ENCODE measurements around the gene CD59. TPM values are rescaled to one million over a fixed set of nuclear protein-coding genes. Genes with fewer than 3 reads are reported as not detected.
A peak's percentile ranks its signal among the peaks of the same experiment; 100 is the strongest.

Gene CD59
- total and polyA plus RNA-seq, 2 of the 4 experiments (the other 2 are of a cell fraction): 765 to 1,140 TPM

DNA sequence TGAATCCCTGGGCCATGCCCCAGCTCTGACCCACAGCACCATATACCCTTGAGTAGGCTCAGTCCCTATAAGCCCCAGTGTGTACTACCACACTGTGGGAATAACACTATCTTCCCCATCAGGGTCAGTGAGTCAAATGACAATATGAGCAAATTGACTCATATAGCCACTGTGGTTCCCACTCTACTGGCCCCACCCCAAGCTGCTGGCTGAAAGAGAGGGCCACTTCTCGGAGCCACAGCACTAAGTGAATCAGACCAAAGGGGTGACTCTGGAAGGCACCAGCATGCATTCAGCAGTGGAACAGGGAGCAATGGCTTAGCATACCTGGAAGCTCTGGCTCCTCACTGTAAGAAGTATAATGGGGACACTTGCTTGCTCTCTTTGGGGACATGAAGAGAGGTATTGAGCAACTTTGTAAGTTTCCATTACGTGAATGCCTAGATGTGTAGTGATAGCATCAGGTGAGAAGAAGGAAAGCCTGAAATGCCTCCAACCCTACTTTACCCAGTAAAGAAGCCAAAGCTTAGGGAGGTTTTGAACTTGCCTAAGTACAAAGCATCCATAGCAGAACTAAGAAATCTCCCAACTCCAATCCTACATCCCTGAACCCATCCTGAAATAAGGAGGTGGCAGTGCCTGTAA is 13.5 kb downstream of the CD59 start:
- peak overlapping the region; percentile 86 for H4K91ac ChIP-seq (ENCODE audit: insufficient read depth, low read depth, low read length)
- H3K9ac ChIP-seq (ENCODE audit: low read depth, low read length): no peak overlapping the region
- peak overlapping the region; percentile 86 for H3K14ac ChIP-seq (replicated peaks; ENCODE audit: low read depth, low read length)
- H2BK5ac ChIP-seq (ENCODE audit: low read depth, low read length, poor library complexity, severe bottlenecking): peak overlapping the region; percentile 74
- CTCF ChIA-PET: interaction anchor here (0.8 kb wide), 1 partner anchor 579 kb away, joined by 3 read pairs; no protein-coding TSS in a partner anchor
- TF ChIP-seq MXI1 (IDR thresholded peaks at IDR 0.05; ENCODE audit: borderline replicate concordance, low read depth, low read length) (no peak), FOS (IDR thresholded peaks at IDR 0.05; ENCODE audit: low read depth, low read length) (peak; percentile 25; the same call in 1 of the 2 replicates), RCOR1 (IDR thresholded peaks at IDR 0.05; ENCODE audit: insufficient replicate concordance, low read length) (peak; percentile 41), POLR2A (IDR thresholded peaks at IDR 0.05; ENCODE audit: low read depth, low read length) (peak; percentile 58; the same call in 1 of the 2 replicates), MAFK (IDR thresholded peaks at IDR 0.05; ENCODE audit: low read depth, low read length) (no peak), CEBPB (IDR thresholded peaks at IDR 0.05; ENCODE audit: low read depth, low read length) (peak; percentile 71)
- peak overlapping the region; percentile 83 for H2BK120ac ChIP-seq (ENCODE audit: low read depth, low read length)
- H2AK5ac ChIP-seq (ENCODE audit: low read depth, low read length): peak overlapping the region; percentile 98
- peak overlapping the region; percentile 22; the same call in 1 of the 2 replicates for H3K4me2 ChIP-seq (ENCODE audit: low read depth, low read length)
- peaks cover 25 to 71% of the 10 kb centered on the region in 2 experiments; a peak in 3 of 4 replicates for H3K79me1 ChIP-seq (ENCODE audit: low read depth in 1 of 2, low read length in 2 of 2)
- peak; percentile 18 for ATAC-seq (ENCODE audit: low read depth)
- BruUV-seq (replicated peaks): no TSS peak
- peak; percentile 80 for DNase-seq
- peak overlapping the region; percentile 33 for H4K5ac ChIP-seq (ENCODE audit: low read depth, low read length)
- H2AK9ac ChIP-seq (replicated peaks; ENCODE audit: low read depth, low read length, poor library complexity): peak overlapping the region; percentile 51
- peak overlapping the region; percentile 81 for H3K4ac ChIP-seq (ENCODE audit: low read depth, low read length)
- H2BK15ac ChIP-seq (ENCODE audit: low read depth, low read length): peak overlapping the region; percentile 91; the same call in 2 of the 3 replicates
- no peak overlapping the region for H2AFZ ChIP-seq (replicated peaks; ENCODE audit: low read length, poor library complexity)
- dilution Hi-C loops (cut with HindIII; ENCODE audit: low sequenced_read_pairs, unreplicated experiment): no loop called here
- no CpG with 5 or more reads among the region's 2 CpGs for WGBS, 2 experiments (ENCODE audit: extremely low coverage in 2 of 2, insufficient read length in 1 of 2)
- intact Hi-C loops (cut with micrococcal nuclease): no loop called here
- peak overlapping the region; percentile 27; the same call in 1 of the 2 replicates for H3K56ac ChIP-seq (ENCODE audit: extremely low read depth, insufficient read depth, low read length)
- H4K8ac ChIP-seq (ENCODE audit: low read depth in 2 of 2, low read length in 2 of 2): peak overlapping the region; percentile 21 to 51
- peak overlapping the region; percentile 92 for H2BK20ac ChIP-seq (ENCODE audit: low read depth, low read length)
- H3K9me1 ChIP-seq (ENCODE audit: insufficient read depth, low read length): peaks cover 38% of the 10 kb centered on the region
- H3K18ac ChIP-seq (ENCODE audit: low read depth, low read length): peak overlapping the region; percentile 62
- in situ Hi-C loops (cut with MboI; ENCODE audit: low sequenced_read_pairs): no loop called here
- peak overlapping the region; percentile 82 for H3K27ac ChIP-seq (ENCODE audit: insufficient read depth, low read length)
- H3K23ac ChIP-seq (ENCODE audit: low read depth, low read length): peak overlapping the region; percentile 89
- H3K4me3 ChIP-seq (ENCODE audit: insufficient read depth, low read depth, low read length): no peak overlapping the region
- no peaks in the 10 kb centered on the region for H3K9me3 ChIP-seq (ENCODE audit: control insufficient read depth, insufficient read depth, low read length)
- peaks cover 32% of the 10 kb centered on the region for H3K36me3 ChIP-seq (ENCODE audit: control insufficient read depth, insufficient read depth, low read length)
- peaks cover 59% of the 10 kb centered on the region for H4K20me1 ChIP-seq (ENCODE audit: insufficient read depth, low read length)
- H3K4me1 ChIP-seq (ENCODE audit: control insufficient read depth, insufficient read depth, low read length): peaks cover 36% of the 10 kb centered on the region
- POLR2A ChIA-PET (ENCODE audit: unreplicated experiment): no interaction called here
- H3K27me3 ChIP-seq (ENCODE audit: control insufficient read depth, insufficient read depth, low read length): no peaks in the 10 kb centered on the region
